Panc1 (cell line): ENCODE data around the gene NIPBL. TPM values are rescaled to one million over a fixed set of nuclear protein-coding genes. Genes with fewer than 3 reads are reported as not detected.

Source experiments
- ATAC-seq: fragments of 200-7000 bp; cut with Tn5 transposase; 2 replicates; pipeline ENCODE4 v1.9.1; 2020; ENCODE audit warnings: mild to moderate bottlenecking, moderate library complexity
- BruUV-seq: library from RNA; stranded (reverse); fragments of 400-500 nt; replicated peaks from 2 replicates; lab custom pipeline; 2021; lab: Mats Ljungman, UMichigan
- CTCF ChIA-PET: fragments of 300-600 bp; sonication (Branson Sonifier 250); formaldehyde crosslinking; loops from one replicate; lab custom pipeline; 2022; ENCODE audit warnings: antibody characterized with exemption; lab: Charles Lee
- POLR2A ChIA-PET: fragments of 300-600 bp; sonication (Branson Sonifier 250); formaldehyde crosslinking; loops from one replicate; lab custom pipeline; 2022; ENCODE audit warnings: antibody characterized with exemption; lab: Charles Lee
- DNase-seq: peaks from one replicate; pipeline ENCODE4 v3.0.0-alpha.2; 2010; ENCODE audit warnings: low read depth, low spot score
- H3K27ac ChIP-seq: 2 replicates; pipeline ENCODE4 v1.5.1; 2011; ENCODE audit warnings: mild to moderate bottlenecking, low read length, inconsistent platforms
- H3K27me3 ChIP-seq: fragments of 200-500 bp; sonication (Bioruptor generic); 2 replicates; pipeline ENCODE4 v1.6.0; 2014; ENCODE audit warnings: low read length, inconsistent platforms; ENCODE audit not compliant: control insufficient read depth, insufficient read depth
- H3K36me3 ChIP-seq: fragments of 200-500 bp; sonication (Bioruptor generic); 2 replicates; pipeline ENCODE4 v1.5.1; 2014; ENCODE audit warnings: inconsistent platforms, mild to moderate bottlenecking, low read length, moderate library complexity; ENCODE audit not compliant: control insufficient read depth, insufficient read depth
- H3K4me1 ChIP-seq: 2 replicates; pipeline ENCODE4 v1.5.1; 2011; ENCODE audit warnings: inconsistent platforms, mild to moderate bottlenecking, low read length, moderate library complexity; ENCODE audit not compliant: control insufficient read depth, insufficient read depth
- H3K4me3 ChIP-seq, 2 experiments: 2 replicates each; pipeline ENCODE4 v1.5.1; 2011 to 2012; ENCODE audit warnings: low read depth in 2 of 2, low read length in 2 of 2, mild to moderate bottlenecking in 2 of 2, inconsistent platforms in 1 of 2, moderate library complexity in 1 of 2
- H3K9me3 ChIP-seq: fragments of 200-500 bp; sonication (Bioruptor generic); 2 replicates; pipeline ENCODE4 v1.5.1; 2014; ENCODE audit warnings: low read depth, mild to moderate bottlenecking, inconsistent platforms, low read length, moderate library complexity; ENCODE audit not compliant: control insufficient read depth, insufficient read depth
- CTCF ChIP-seq: fragments of 450-650 bp; IDR thresholded peaks from 2 replicates; pipeline ENCODE4 v1.5.1; 2017; ENCODE audit warnings: mild to moderate bottlenecking
- POLR2AphosphoS5 ChIP-seq: IDR thresholded peaks from 2 replicates; pipeline ENCODE4 v1.6.1; 2012; ENCODE audit warnings: mild to moderate bottlenecking, low read depth, low read length, moderate library complexity
- REST ChIP-seq, 2 experiments: IDR thresholded peaks; 2 replicates each; pipeline ENCODE4 v1.6.1; 2011 to 2012; ENCODE audit warnings: low read depth in 2 of 2, control low read depth in 1 of 2, low read length in 1 of 2, mild to moderate bottlenecking in 1 of 2, moderate library complexity in 1 of 2; ENCODE audit not compliant: insufficient read depth in 1 of 2
- SIN3A ChIP-seq: IDR thresholded peaks from 2 replicates; pipeline ENCODE4 v1.6.1; 2012; ENCODE audit warnings: low read depth, mild to moderate bottlenecking, low read length, moderate library complexity, borderline replicate concordance; ENCODE audit not compliant: insufficient read depth
- TCF7L2 ChIP-seq: IDR thresholded peaks from 2 replicates; pipeline ENCODE4 v1.6.1; 2011; ENCODE audit warnings: mild to moderate bottlenecking, low read depth, low read length, inconsistent platforms
- in situ Hi-C: cut with HindIII; loops from 2 replicates; pipeline ENCODE4 v1.10.0; 2016; ENCODE audit warnings: low sequenced_read_pairs, low pct_unique_long_range_greater_than_20kb
- intact Hi-C: fragments of 100-400 bp; cut with micrococcal nuclease; formaldehyde crosslinking; loops from one replicate; pipeline ENCODE4 v1.10.0; 2022; ENCODE audit not compliant: unreplicated experiment
- total RNA-seq: library from RNA; stranded (reverse); gene quantifications from one replicate; pipeline ENCODE4 v1.2.1, GENCODE V29; 2021; ENCODE audit not compliant: unreplicated experiment

Gene NIPBL
- total RNA-seq, 1 experiment from 2014 or later, result 41.6 TPM

GRCh38 chr5:36938129-36938528 is 61.6 kb downstream of the NIPBL start:
- Histone ChIP-seq H3K27ac (no peak overlapping the region), H3K4me1 (peaks cover 13% of the 10 kb centered on the region), H3K27me3 (no peaks in the 10 kb centered on the region), H3K36me3 (no peaks in the 10 kb centered on the region), H3K9me3 (no peaks in the 10 kb centered on the region), H3K4me3 (no peak overlapping the region)
- POLR2A ChIA-PET, result no interaction called here
- TF ChIP-seq CTCF (no peak), SIN3A (no peak), TCF7L2 (no peak), REST (IDR thresholded peaks at IDR 0.05; ENCODE audit: insufficient read depth in 1 of 2, low read depth in 2 of 2, low read length in 1 of 2) (no peak), POLR2AphosphoS5 (no peak)
- CTCF ChIA-PET, result no interaction called here
- ATAC-seq, result no peak
- in situ Hi-C loops, result no loop called here
- BruUV-seq, result no TSS peak
- intact Hi-C loops, result no loop called here
- DNase-seq, result no peak

GRCh38 chr5:36939969-36940858 is 63.6 kb downstream of the NIPBL start:
- BruUV-seq, result no TSS peak
- H3K4me3 ChIP-seq, result no peak overlapping the region
- H3K9me3 ChIP-seq, result no peaks in the 10 kb centered on the region
- ChIA-PET CTCF (no interaction called here), POLR2A (no interaction called here)
- no peak for ATAC-seq
- no peak overlapping the region for H3K27ac ChIP-seq
- intact Hi-C loops, result loop anchor here (10.0 kb wide), 1 partner anchor 195 kb away; no protein-coding TSS in a partner anchor
- H3K36me3 ChIP-seq, result no peaks in the 10 kb centered on the region
- DNase-seq, result no peak
- TF ChIP-seq REST (IDR thresholded peaks at IDR 0.05; ENCODE audit: insufficient read depth in 1 of 2, low read depth in 2 of 2, low read length in 1 of 2) (no peak), TCF7L2 (no peak), SIN3A (no peak), POLR2AphosphoS5 (no peak), CTCF (no peak)
- peaks cover 20% of the 10 kb centered on the region for H3K4me1 ChIP-seq
- in situ Hi-C loops, result no loop called here
- H3K27me3 ChIP-seq, result no peaks in the 10 kb centered on the region
